Fibroblast of pulmonary artery (primary cell): Measurements from ENCODE around the gene HES3.
A peak's percentile ranks its signal among the peaks of the same experiment; 100 is the strongest.

Source experiments
- DNase-seq: peaks from one replicate; pipeline ENCODE4 v3.0.0-alpha.2; 2010; ENCODE audit warnings: low read depth
- H3K4me3 ChIP-seq: replicated peaks from 2 replicates; pipeline ENCODE4 v1.5.1; 2011; ENCODE audit warnings: low read depth, mild to moderate bottlenecking, control low read depth, low read length, moderate library complexity
- CTCF ChIP-seq: IDR thresholded peaks from 2 replicates; pipeline ENCODE4 v1.5.1; 2011; ENCODE audit warnings: mild to moderate bottlenecking, control low read depth, low read length, inconsistent platforms; ENCODE audit errors: missing control alignments

Gene HES3

GRCh38 chr1:6243993-6244392 lies at the start of gene HES3:
TSS of gene HES3 (plus strand) at chr1:6244179. CDS start at chr1:6244366, 187 bp downstream.
- no peak within 1 kb of the TSS for H3K4me3 ChIP-seq
- no peak for DNase-seq
- no peak for TF ChIP-seq CTCF

- peak overlapping the region; percentile 99 for H3K4me3 ChIP-seq
- no peak for DNase-seq
- TF ChIP-seq CTCF = no peak
Observed at GRCh38 chr1:6197746-6198427, 46.1 kb upstream of the HES3 start.

DNA sequence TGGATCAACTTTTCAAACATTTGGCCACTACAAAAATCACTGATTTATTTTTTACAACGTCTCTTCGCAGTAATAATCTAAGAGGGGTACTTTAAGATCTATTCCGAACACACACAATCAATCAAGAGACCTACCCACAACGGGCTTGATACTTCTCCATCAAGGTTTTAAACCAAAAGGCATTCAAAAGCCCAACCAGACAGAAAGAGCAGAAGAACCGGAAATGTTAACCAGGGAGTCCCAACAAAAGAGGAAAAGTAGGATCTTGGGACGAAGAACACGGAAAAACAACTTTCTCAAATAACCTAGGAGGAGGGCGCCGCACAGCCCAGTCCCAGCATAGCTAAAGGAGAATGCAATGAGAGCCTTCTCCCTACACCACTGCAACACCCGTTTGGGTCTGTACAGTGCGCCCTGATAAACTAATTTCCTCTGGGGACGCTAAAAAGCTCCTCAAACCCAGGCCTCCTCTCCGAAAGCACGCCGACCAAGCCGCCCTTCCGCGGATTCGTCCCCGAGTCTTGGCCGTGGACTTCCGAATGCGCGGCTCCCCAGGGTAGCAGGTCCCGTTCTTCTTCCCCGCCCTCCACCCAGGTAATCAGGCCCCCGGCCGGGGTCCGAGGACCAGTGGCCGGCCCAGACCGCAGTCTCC lies 45.2 kb upstream of the HES3 start:
- TF ChIP-seq CTCF = no peak
- no peak for DNase-seq
- peak overlapping the region; percentile 99 for H3K4me3 ChIP-seq

- no peak for TF ChIP-seq CTCF
- peak within 1 kb of the TSS; percentile 99 for H3K4me3 ChIP-seq
- peak; percentile 100 for DNase-seq
Observed at GRCh38 chr1:6199298-6200187, 44.4 kb upstream of the HES3 start, which contains the start of gene RPL22. TSS of gene RPL22 (minus strand) at chr1:6199595. CDS start at chr1:6199573, 22 bp downstream.

- DNase-seq = no peak
- no peak for TF ChIP-seq CTCF
- H3K4me3 ChIP-seq = peak overlapping the region; percentile 99
Observed at GRCh38 chr1:6200188-6200809, 43.7 kb upstream of the HES3 start.

GRCh38 chr1:6202256-6202655 lies 41.7 kb upstream of the HES3 start:
- no peak overlapping the region for H3K4me3 ChIP-seq
- no peak for DNase-seq
- TF ChIP-seq CTCF = no peak
